ENCODE measurements around the gene SRPX2. TPM values are rescaled to one million over a fixed set of nuclear protein-coding genes. Genes with fewer than 3 reads are reported as not detected.

SRPX2 gene
- total RNA-seq, 4 donors from 2014 or later: 2.8 to 15.2 (median 7.5) TPM

DNA sequence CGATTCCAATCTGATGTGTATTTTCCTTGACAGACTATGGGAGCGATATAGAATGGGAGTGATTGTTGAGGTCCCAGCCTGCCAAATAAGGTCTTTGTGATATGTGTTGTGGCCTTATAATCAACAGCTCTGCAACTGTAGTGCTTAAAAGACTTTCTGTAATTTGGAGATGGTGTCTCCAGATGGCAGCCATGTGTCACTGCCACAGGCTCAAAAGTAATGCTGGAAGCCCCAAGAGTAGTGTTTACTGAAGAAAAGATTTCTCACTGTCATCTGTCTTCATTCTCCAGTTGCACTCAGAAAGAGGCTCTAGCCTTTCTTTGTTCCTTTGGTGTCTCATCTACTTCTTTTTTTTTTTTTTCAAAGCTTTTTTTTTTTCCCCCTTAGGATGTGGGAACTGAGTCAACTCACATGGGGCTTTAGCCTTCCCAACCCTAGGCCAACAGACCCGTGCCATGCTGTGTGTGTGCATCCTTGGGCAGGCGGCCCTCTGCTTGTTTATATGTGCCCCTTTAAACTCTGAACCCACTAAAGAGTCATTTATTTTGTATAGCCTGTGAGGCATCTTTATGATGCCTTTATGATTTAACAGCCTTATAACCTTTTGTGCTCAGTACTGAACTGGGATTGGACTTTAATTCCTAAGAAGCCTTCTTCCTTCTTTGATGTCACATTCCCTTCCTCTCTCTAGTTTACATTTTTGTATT, 15.6 kb downstream of the SRPX2 start:
- no peaks in the 10 kb centered on the region for H3K36me3 ChIP-seq
- TF ChIP-seq EP300 (IDR thresholded peaks at IDR 0.05) (no peak), POLR2A (IDR thresholded peaks at IDR 0.05) (no peak), POLR2AphosphoS5 (IDR thresholded peaks at IDR 0.05) (no peak)
- TF ChIP-seq, protein P1, sequence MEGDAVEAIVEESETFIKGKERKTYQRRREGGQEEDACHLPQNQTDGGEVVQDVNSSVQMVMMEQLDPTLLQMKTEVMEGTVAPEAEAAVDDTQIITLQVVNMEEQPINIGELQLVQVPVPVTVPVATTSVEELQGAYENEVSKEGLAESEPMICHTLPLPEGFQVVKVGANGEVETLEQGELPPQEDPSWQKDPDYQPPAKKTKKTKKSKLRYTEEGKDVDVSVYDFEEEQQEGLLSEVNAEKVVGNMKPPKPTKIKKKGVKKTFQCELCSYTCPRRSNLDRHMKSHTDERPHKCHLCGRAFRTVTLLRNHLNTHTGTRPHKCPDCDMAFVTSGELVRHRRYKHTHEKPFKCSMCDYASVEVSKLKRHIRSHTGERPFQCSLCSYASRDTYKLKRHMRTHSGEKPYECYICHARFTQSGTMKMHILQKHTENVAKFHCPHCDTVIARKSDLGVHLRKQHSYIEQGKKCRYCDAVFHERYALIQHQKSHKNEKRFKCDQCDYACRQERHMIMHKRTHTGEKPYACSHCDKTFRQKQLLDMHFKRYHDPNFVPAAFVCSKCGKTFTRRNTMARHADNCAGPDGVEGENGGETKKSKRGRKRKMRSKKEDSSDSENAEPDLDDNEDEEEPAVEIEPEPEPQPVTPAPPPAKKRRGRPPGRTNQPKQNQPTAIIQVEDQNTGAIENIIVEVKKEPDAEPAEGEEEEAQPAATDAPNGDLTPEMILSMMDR (IDR thresholded peaks at IDR 0.05): no peak
- WGBS: 67% methylated on average over 4 of the region's 4 CpGs
- no peaks in the 10 kb centered on the region for H3K4me1 ChIP-seq
- no peak overlapping the region for H3K4me3 ChIP-seq
- no peak for DNase-seq (ENCODE audit: low spot score in 2 of 2)
- no peaks in the 10 kb centered on the region for H3K9me3 ChIP-seq
- H3K27me3 ChIP-seq: no peaks in the 10 kb centered on the region
- no peak overlapping the region for H3K27ac ChIP-seq

DNA sequence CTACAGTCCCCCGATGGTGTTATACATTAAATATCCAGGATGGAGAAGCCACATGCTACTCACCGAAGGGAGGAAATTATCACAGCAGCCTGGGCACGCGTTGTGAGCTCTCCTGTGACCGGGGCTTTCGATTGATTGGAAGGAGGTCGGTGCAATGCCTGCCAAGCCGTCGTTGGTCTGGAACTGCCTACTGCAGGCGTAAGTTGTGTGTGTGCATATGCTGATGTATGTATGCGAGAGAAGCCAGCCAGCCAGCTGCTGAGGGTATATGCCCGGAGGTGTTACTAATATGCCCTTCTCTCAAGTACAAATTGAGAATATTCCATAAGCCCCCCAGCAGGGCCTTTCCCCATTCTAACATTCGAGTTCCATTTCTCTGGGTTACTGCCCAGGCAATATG, 18.2 kb downstream of the SRPX2 start:
- no peaks in the 10 kb centered on the region for H3K9me3 ChIP-seq
- H3K36me3 ChIP-seq: no peaks in the 10 kb centered on the region
- TF ChIP-seq, protein P1 (IDR thresholded peaks at IDR 0.05): no peak
- TF ChIP-seq EP300 (IDR thresholded peaks at IDR 0.05): no peak
- TF ChIP-seq POLR2AphosphoS5 (IDR thresholded peaks at IDR 0.05): no peak
- no peak for TF ChIP-seq POLR2A (IDR thresholded peaks at IDR 0.05)
- H3K27ac ChIP-seq: no peak overlapping the region
- H3K4me1 ChIP-seq: no peaks in the 10 kb centered on the region
- no peak overlapping the region for H3K4me3 ChIP-seq
- WGBS: 85% methylated on average over 13 of the region's 13 CpGs
- no peaks in the 10 kb centered on the region for H3K27me3 ChIP-seq
- DNase-seq (ENCODE audit: low spot score in 2 of 2): no peak

DNA sequence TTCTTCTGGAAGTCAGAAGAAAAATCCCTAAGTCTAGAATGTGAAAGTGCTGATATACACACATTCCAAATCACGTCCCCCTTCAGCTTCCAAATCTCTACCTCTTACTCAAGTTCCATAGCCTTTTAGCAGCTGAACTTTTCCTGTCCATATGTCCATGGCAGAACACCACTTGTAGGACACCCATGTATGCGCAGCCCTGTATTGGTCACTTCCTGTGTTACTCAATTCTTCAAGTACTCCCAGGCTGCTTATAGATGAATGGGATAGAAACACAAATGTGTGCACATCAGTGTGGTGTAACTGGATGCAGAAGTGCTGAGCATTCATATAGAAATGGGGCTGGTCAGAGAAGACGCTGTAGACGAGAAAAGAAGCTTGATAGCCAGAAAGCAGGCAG, 18.8 kb downstream of the SRPX2 start:
- Histone ChIP-seq H3K36me3 (no peaks in the 10 kb centered on the region), H3K27ac (no peak overlapping the region), H3K9me3 (no peaks in the 10 kb centered on the region), H3K4me3 (no peak overlapping the region), H3K4me1 (no peaks in the 10 kb centered on the region), H3K27me3 (no peaks in the 10 kb centered on the region)
- WGBS: 83% methylated on average over 4 of the region's 4 CpGs
- no peak for TF ChIP-seq EP300 (IDR thresholded peaks at IDR 0.05)
- TF ChIP-seq, protein P1 (IDR thresholded peaks at IDR 0.05): no peak
- TF ChIP-seq POLR2AphosphoS5 (IDR thresholded peaks at IDR 0.05): no peak
- no peak for TF ChIP-seq POLR2A (IDR thresholded peaks at IDR 0.05)
- no peak for DNase-seq (ENCODE audit: low spot score in 2 of 2)

DNA sequence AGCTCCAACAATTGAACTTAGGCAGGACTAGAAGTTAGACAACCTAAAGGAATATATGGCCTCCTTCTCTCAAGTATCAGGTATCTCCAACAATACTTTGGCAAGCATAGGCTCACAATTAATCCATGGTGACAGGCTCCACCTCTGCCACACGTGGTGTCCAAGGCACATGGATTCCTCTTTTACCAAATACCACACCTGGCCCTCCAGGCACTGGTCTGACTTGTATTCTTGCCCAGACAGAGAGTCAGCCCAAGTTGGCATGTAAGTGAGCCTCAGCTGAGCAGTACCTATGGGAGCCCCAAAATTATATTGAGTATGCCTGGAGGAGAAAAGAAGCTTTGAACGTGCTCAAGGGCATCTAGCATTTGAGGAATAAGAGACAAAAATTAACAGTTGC, 19.6 kb downstream of the SRPX2 start:
- Histone ChIP-seq H3K4me1 (no peaks in the 10 kb centered on the region), H3K27ac (no peak overlapping the region), H3K27me3 (no peaks in the 10 kb centered on the region), H3K4me3 (no peak overlapping the region), H3K36me3 (no peaks in the 10 kb centered on the region), H3K9me3 (no peaks in the 10 kb centered on the region)
- no peak for DNase-seq (ENCODE audit: low spot score in 2 of 2)
- TF ChIP-seq, protein P1 (IDR thresholded peaks at IDR 0.05): no peak
- TF ChIP-seq POLR2AphosphoS5 (IDR thresholded peaks at IDR 0.05) (no peak), EP300 (IDR thresholded peaks at IDR 0.05) (no peak), POLR2A (IDR thresholded peaks at IDR 0.05) (no peak)
- WGBS: 27% methylated on average over 2 of the region's 2 CpGs

DNA sequence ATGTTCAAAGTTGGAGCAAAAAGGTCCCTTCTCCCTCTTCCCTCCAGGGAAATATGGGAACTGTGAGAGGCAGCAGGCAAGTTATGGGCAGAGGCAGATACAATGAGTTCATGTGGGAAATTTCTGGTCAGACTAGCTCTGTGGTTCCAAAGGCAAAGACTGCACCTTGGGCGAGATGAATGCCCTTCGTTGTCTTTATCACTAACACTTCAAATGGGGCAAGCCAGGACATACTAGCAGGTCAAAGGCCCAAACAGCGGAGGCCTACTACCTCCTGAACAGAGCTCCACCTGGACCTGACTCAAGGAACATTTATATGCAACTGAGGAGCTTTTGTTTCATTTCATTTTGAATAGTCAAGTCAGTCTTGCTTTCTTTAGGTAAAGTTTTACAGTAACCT, 29.0 kb downstream of the SRPX2 start:
- TF ChIP-seq POLR2A (IDR thresholded peaks at IDR 0.05) (no peak), EP300 (IDR thresholded peaks at IDR 0.05) (no peak), POLR2AphosphoS5 (IDR thresholded peaks at IDR 0.05) (no peak)
- TF ChIP-seq, protein P1 (IDR thresholded peaks at IDR 0.05): no peak
- 57% methylated on average over 3 of the region's 3 CpGs for WGBS
- DNase-seq (ENCODE audit: low spot score in 2 of 2): no peak
- no peaks in the 10 kb centered on the region for H3K36me3 ChIP-seq
- H3K9me3 ChIP-seq: no peaks in the 10 kb centered on the region
- H3K27ac ChIP-seq: no peak overlapping the region
- no peaks in the 10 kb centered on the region for H3K4me1 ChIP-seq
- no peaks in the 10 kb centered on the region for H3K27me3 ChIP-seq
- H3K4me3 ChIP-seq: no peak overlapping the region

Data from suprapubic skin (tissue), 4 donors.